MV-4-11 (cell line): ENCODE measurements around the gene CD300H.
A peak's percentile ranks its signal among the peaks of the same experiment; 100 is the strongest.
"Not testable (repeated sequence)": the region's sequence is repeated elsewhere in the genome, so short reads cannot be mapped to it uniquely, and the experiment has no call there.

ENCODE experiments used
- DNase-seq: peaks from one replicate; lab custom pipeline; 2025; lab: John Stamatoyannopoulos, UW

Gene CD300H

GRCh38 chr17:74526681-74527080 lies 40.6 kb downstream of the CD300H start:
- no peak for DNase-seq

DNA sequence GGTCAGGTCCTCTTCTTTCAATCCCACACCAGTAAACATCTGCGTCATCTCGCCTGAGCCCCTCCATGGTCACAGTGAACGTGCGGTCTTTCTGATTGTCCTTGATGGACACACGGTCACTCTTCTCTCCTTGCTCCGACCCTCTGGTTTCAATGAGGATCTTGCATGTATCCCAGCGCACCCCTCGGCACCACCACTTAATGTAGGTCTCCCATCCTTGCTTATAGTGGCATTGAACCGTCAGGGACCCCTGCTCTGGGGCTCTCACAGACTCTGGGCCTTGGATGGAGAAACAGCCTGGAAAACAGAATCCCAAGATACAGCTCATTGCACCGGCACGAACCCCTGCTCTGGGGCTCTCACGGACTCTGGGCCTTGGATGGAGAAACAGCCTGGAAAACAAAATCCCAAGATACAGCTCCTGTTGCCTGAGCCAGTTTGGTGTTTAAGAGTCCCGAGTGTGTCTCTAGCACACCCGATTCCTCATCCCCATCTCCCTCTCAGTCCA lies 41.5 kb downstream of the CD300H start:
- DNase-seq, result no peak

GRCh38 chr17:74525465-74525725 lies 41.9 kb downstream of the CD300H start:
- DNase-seq, result no peak

DNA sequence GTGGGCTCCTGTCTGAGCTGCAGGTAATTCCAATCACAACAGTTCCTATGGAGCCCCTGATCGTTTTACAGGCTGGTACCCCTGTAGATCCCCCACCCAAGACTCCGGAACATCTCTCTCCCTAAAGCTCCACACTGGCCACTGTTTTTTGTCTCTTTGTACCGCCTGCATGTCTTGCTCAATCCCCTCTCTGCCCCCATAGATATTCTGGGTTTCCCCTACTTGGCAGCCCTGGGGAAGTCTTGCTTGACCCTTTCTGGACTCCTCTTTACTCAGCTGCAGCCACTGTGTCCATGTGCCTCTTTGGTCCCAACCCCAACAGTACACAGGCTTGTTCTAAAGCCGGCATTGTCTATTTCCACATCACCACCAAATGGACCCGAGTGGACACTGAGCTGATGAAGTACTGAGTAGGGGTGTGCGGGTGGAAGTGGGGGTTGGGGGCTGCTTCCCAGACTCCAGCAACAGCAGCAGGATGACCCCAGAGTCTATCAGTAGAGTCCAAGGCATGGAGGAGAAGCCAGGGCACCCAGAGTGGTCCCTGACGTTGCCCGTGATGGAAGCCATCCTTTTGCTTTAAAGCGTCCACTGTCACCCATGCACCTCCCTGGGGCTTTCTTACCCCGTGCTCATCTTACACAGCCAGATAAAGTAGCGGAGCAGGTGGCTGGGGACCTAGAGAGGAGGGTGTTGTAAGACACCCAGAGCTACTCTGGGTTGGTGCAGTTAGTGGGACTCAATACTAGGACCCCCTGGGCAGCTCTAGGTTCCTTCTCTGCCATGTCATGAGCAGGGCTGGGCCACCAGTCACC lies 42.5 kb downstream of the CD300H start:
- peak; percentile 14 for DNase-seq

GRCh38 chr17:74523308-74523707 lies 44.0 kb downstream of the CD300H start:
- DNase-seq, result no peak

DNA sequence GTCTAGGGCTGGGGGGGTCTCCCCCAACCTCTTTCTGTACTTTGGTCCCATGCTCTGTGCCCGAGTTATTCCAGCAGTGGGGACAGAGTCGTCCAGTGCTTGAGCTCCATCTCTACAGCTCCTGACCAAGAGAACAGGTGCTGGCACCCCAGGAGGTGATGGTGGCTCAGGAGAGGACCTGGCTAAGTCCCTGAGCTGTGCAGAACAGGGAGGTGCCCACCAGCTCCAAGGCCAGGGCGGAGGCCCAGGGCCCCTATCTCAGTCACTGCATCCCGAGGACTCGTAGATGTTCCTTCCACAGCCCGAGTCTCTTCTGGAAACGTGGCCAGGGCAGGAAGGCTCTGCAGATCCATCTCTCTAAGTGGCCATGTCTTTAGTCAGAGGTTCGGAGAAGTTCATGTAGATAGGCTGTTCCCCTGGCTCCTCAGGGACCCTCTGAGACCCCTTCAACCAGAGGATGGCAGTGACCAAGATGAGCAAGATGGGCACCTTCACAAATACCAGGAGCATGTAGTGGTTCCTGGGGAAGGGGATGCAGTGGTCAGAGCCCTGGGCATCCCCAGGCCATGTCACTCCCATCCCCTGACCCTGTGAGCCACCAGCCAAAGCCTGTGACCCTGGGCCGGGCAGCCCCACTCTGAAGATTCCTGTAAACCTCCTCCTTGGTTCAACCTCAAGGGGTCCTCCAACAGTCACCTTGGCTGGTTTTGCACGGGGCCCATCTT lies 44.8 kb downstream of the CD300H start:
- no peak for DNase-seq

DNA sequence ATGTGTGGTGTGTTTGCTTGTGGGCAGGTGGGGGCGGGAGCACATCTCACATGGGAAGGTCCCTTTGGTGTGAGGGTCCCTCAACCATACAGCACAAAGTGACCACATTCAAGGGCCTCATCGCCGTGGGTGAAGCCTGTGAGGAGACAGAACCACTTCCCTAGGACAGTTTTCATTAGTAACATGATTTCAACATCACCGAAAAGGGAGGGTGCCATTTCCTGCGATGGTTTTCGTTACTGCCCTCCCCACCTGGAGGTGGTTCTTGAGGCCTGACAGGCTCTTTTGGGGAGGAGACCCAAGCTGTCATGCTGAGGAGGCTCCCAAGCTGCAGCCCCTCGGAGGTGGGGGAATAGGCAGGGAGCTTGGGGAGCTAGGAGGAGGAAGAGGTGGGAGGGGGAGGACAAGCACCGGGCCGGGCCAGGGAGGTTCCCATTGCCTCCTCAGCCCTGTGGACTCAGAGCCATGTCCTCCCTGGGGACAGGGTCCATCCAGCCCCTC lies 45.6 kb downstream of the CD300H start:
- DNase-seq, result peak; percentile 94

DNA sequence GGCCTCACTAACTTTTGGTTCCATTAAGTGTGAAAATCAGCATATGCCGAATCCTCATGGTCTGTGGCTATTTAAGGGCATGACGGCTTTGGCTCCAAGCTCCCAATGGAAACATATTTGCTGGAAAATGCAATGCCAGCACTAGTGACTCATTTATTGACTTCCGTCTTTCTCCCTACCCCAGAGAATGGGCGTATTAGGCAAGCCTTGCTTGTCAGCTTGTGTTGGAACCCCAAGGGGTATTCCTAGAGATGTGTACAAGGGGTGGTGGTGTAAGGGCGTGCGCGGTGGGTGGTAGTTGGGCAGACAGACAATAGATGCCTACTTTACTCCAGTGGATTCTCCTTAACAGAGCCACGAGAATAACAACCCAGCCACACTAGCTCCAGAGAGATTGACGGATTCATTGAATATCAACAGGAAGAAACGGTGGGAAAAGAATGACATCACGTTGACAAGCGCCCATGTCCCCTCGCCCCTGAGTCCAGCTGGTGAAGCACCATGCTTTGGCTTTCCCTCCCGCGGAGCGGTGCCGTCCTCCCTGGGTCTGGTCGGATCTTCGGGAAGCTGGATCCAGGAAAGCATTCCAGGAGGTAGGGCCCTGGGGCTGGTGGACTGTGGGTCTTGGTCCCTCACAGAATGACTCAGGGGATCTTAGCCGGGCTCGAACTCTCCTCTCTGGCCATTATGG lies 46.4 kb downstream of the CD300H start:
- DNase-seq, result peak; percentile 84

GRCh38 chr17:74520016-74520434 lies 47.3 kb downstream of the CD300H start:
- DNase-seq, result peak; percentile 97

GRCh38 chr17:74518413-74518981 lies 48.8 kb downstream of the CD300H start:
- not testable (repeated sequence) for DNase-seq

DNA sequence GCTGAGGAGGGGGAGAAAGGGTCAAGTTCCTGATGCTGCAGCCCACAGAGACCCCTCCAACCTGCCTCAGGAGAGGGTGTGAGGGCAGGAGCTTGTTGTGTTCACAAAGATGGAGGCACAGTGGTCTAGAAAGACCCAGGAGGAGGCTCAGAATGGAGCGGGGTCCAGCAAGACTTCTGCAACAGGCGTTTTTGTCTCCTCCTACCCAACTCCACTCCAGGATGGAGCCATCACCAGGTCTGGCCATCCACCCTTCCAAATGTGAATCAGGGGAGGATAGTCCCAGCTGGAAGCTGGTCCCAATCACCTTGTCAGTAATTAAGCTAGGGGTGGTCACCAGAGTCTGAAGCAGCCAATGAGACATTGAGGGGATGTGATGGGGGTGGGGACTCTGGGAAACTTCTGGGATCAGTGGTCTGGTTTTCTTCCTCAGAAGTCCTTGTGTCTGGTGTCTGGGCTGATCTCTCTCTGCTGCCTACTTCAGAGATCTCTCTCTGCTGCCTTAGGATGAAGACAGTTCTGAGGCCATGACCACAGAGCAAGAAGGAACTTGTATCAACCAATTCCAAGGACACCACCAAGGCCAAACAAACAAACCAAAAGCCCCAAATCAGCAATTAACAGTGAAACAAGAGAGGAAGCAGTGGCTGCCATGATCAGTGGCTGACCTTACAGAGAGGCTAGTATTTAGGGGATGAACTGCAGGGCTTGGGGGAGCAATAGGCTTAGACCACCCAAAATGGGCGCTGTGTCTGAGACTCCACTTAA lies 50.6 kb downstream of the CD300H start:
- DNase-seq, result peak; percentile 53

DNA sequence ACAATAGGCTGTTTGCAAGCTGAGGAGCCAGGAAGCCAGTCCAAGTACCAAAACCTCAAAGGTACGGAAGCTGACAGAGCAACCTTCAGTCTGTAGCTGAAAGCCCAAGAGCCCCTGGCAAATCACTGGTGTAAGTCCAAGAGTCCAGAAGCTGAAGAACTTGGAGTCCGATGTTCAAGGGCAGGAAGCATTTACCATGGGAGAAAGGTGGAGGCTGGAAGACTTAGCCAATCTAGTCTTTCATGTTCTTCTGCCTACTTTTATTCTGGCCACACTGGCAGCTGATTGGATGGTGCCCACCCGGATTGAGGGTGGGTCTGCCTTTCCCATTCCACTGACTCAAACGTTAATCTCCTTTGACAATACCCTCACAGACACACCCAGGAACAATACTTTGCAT lies 51.4 kb downstream of the CD300H start:
- no peak for DNase-seq

DNA sequence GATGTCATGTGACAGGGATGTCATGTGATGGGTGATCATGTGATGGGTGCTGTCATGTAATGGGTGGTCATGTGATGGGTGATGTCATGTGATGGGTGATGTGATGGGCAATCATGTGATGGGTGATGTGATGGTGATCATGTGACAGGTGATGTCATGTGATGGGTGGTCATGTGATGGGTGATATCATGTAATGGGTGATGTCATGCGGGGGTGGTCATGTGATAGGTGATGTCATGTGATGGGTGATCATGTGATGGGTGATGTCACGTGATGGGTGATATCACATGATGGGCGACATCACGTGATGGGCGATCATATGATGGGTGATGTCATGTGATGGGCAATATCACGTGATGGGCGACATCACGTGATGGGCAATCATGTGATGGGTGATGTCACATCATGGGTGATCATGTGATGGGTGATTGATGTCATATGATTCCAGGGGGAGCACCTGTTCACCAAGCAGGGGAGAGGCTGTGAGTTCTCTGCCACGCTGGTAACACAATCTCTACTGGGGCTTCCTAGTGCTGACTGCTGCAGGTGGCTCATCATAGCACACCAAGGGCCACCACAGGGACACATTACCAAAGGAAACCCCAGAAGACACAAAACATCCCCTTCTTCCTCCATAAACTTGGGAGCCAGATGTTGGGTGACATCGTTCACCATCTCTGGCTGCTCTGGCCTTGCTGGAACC lies 52.5 kb downstream of the CD300H start:
- no peak for DNase-seq

DNA sequence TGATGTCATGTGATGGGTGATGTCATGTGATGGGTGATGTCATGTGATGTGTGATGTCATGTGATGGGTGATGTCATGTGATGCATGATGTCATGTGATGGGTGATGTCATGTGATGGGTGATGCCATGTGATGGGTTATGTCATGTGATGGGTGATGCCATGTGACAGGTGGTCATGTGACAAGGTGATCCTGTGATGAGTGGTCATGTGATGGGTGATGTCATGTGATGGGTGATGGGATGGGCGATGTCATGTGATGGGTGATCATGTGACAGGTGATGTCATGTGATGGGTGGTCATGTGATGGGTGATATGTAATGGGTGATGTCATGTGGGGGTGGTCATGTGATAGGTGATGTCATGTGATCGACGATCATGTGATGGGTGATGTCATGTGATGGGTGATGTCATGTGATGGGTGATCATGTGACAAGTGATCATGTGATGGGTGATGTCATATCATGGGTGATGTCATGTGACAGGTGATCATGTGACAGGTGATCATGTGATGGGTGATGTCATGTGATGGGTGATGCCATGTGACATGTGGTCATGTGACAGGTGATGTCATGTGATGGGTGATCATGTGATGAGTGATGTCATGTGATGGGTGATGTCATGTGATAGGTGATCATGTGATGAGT lies 53.2 kb downstream of the CD300H start:
- DNase-seq, result peak; percentile 68

GRCh38 chr17:74512624-74513091 lies 54.7 kb downstream of the CD300H start:
- peak; percentile 96 for DNase-seq

GRCh38 chr17:74512036-74512435 lies 55.3 kb downstream of the CD300H start:
- DNase-seq, result no peak
